Subcutaneous abdominal adipose tissue (tissue), 5 donors: ENCODE data around the gene HMCN2.

Experiments
- H3K27ac ChIP-seq: one replicate; pipeline ENCODE4 v1.7.0; 2013; ENCODE audit warnings: low read depth, mild to moderate bottlenecking, inconsistent platforms, low read length, moderate library complexity
- H3K27me3 ChIP-seq, 5 donors: one replicate each; pipeline ENCODE4 v1.7.0; 2013; ENCODE audit warnings: low read length in 5 of 5, inconsistent platforms in 1 of 5; ENCODE audit not compliant: control insufficient read depth in 5 of 5, insufficient read depth in 4 of 5
- H3K36me3 ChIP-seq, 5 donors: one replicate each; pipeline ENCODE4 v1.7.0; 2013; ENCODE audit warnings: low read length in 5 of 5; ENCODE audit not compliant: control insufficient read depth in 5 of 5, insufficient read depth in 5 of 5
- H3K4me1 ChIP-seq, 5 donors: one replicate each; pipeline ENCODE4 v1.7.0; 2013; ENCODE audit warnings: low read length in 5 of 5, mild to moderate bottlenecking in 3 of 5, moderate library complexity in 1 of 5; ENCODE audit not compliant: control insufficient read depth in 5 of 5, insufficient read depth in 5 of 5
- H3K4me3 ChIP-seq, 5 donors: one replicate each; pipeline ENCODE4 v1.7.0; 2013; ENCODE audit warnings: low read length in 5 of 5, low read depth in 1 of 5
- H3K9ac ChIP-seq, 5 donors: one replicate each; pipeline ENCODE4 v1.7.0; 2013; ENCODE audit warnings: low read length in 5 of 5, mild to moderate bottlenecking in 4 of 5, moderate library complexity in 3 of 5
- H3K9me3 ChIP-seq, 5 donors: one replicate each; pipeline ENCODE4 v1.7.0; 2013; ENCODE audit warnings: low read length in 5 of 5; ENCODE audit not compliant: control insufficient read depth in 5 of 5
- donor health status: healthy.
- donor health status: healthy.
- donor health status: healthy.
- donor health status: healthy.
- donor health status: healthy.

The HMCN2 gene

GRCh38 chr9:130342714-130343085, 77.1 kb downstream of the HMCN2 start:
- Histone ChIP-seq H3K4me1 (no peaks in the 10 kb centered on the region), H3K36me3 (no peaks in the 10 kb centered on the region), H3K27me3 (peaks cover 8 to 36% (median 27%) of the 10 kb centered on the region in 5 donors), H3K27ac (no peak overlapping the region), H3K4me3 (no peak overlapping the region), H3K9ac (no peak overlapping the region), H3K9me3 (no peaks in the 10 kb centered on the region)

DNA sequence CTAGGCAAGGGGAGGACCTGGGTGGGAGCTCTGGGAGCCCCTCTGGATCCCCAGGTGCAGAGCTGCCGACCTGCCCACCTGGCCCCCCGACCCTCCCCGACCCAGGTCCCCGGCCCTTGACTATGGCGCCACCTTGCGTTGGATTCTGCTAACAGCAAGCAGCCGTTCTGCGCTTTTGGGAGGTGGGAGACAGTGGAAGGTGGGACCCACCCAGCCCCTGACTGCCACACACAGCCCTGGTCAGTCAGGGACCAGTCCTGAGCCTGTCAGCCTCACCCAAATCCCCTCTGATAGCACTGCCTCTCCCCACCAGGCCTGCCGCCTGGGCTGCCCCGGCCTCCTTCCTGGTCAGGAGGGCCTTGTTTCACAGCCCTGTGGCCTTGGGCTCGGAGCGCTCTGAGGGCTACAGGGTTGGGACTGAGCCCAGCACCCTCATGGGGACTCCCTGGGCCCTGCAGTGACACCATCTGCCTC, 77.9 kb downstream of the HMCN2 start:
- H3K9ac ChIP-seq: no peak overlapping the region
- H3K27ac ChIP-seq: no peak overlapping the region
- no peaks in the 10 kb centered on the region for H3K9me3 ChIP-seq
- H3K27me3 ChIP-seq: peaks cover 8 to 33% (median 27%) of the 10 kb centered on the region in 5 donors
- H3K4me3 ChIP-seq: no peak overlapping the region
- no peaks in the 10 kb centered on the region for H3K4me1 ChIP-seq
- H3K36me3 ChIP-seq: no peaks in the 10 kb centered on the region

DNA sequence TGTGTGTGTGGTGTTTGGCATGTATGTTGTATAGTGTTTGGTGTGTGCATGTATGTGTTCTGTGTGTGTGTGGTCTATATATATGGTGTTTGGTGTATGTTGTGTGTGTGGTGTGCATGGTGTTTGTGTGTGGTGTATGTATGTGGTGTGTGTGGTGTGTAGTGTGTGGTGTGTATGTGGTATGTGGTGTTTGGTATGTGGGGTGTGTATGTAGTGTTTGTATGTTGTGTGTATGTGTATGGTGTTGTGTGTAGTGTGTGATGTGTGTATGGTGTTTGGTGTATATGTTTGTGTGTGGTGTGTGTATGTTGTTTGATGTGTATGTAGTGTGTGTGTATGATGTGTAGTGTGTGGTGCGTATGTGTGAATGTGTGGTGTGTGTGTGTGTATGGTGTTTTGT, 78.8 kb downstream of the HMCN2 start:
- H3K27ac ChIP-seq: no peak overlapping the region
- no peak overlapping the region for H3K4me3 ChIP-seq
- no peak overlapping the region for H3K9ac ChIP-seq
- no peaks in the 10 kb centered on the region for H3K4me1 ChIP-seq
- no peaks in the 10 kb centered on the region for H3K36me3 ChIP-seq
- no peaks in the 10 kb centered on the region for H3K9me3 ChIP-seq
- H3K27me3 ChIP-seq: peaks cover 8 to 35% (median 27%) of the 10 kb centered on the region in 5 donors

DNA sequence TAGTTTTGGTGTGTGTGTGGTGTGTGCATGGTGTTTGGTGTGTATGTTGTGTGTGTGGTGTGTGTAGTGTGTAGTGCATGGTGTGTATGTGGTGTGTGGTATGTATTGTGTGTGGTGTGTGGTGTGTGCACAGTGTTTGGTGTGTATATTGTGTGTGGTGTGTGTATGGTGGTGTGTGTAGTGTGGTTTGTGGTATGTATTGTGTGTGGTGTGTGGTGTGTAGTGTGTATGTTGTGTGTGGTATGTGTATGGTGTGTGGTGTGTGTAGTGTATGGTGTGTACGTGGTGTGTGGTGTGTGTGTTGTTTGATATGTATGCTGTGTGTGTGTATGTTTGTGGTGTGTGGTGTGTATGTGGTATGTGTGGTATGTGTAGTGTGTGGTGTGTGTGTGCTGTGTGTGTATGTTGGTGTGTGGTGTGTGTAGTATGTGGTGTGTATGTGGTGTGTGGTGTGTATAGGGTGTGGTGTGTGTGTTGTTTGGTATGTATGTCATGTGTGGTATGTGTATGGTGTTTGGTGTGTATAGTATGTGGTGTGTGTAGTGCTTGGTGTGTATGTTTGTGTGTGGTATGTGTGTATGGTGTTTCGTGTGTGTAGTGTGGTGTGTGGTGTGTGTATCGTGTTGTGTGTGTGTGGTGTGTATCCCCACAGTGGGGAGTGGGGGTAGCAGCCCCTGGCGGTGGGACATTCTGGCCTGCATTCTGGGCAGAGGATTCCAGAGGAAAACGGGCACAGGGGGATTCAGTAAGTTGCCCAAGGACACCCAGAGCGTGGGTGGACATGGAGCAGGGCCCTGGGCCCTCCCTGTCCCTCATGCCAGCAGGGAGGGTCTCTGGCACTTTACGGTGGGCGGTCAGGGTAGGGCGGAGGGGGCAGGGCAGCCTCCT, 79.7 kb downstream of the HMCN2 start:
- Histone ChIP-seq H3K9me3 (no peaks in the 10 kb centered on the region), H3K36me3 (no peaks in the 10 kb centered on the region), H3K4me1 (no peaks in the 10 kb centered on the region), H3K27me3 (peaks cover 8 to 31% (median 25%) of the 10 kb centered on the region in 5 donors), H3K9ac (no peak overlapping the region), H3K4me3 (no peak overlapping the region), H3K27ac (no peak overlapping the region)

- H3K4me3 ChIP-seq: no peak overlapping the region
- H3K27me3 ChIP-seq: peaks cover 8 to 31% (median 25%) of the 10 kb centered on the region in 5 donors
Observed at GRCh38 chr9:130345897-130346385, 80.4 kb downstream of the HMCN2 start.

DNA sequence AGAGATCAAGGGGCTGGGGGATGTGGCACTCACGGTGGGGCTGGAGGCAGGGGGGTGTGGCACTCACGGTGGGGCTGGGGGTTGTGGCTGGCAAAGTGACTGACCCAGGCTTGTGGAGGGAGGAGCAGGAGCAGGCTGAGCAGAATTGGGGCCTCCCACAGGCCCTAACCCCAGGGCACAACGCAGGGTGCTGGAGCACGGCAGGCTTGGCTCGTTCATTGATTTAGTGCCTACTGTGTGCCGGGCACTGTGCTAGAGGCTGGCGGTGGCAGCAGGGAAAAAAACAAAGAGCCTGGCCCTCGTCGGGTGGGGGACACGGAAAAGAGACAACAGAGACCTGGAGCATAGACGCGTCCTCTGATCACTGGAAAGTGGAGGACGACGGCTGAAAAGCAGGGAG, 80.9 kb downstream of the HMCN2 start:
- no peak overlapping the region for H3K9ac ChIP-seq
- H3K4me1 ChIP-seq: no peaks in the 10 kb centered on the region
- H3K27me3 ChIP-seq: peaks cover 8 to 31% (median 25%) of the 10 kb centered on the region in 5 donors
- H3K9me3 ChIP-seq: no peaks in the 10 kb centered on the region
- no peaks in the 10 kb centered on the region for H3K36me3 ChIP-seq
- H3K4me3 ChIP-seq: no peak overlapping the region
- H3K27ac ChIP-seq: no peak overlapping the region

More at GRCh38 chr9:130345897-130346385, 80.4 kb downstream of the HMCN2 start:
- H3K36me3 ChIP-seq: no peaks in the 10 kb centered on the region
- H3K9me3 ChIP-seq: no peaks in the 10 kb centered on the region
- H3K4me1 ChIP-seq: no peaks in the 10 kb centered on the region
- H3K27ac ChIP-seq: no peak overlapping the region
- H3K9ac ChIP-seq: no peak overlapping the region

- Histone ChIP-seq H3K4me3 (no peak overlapping the region), H3K4me1 (no peaks in the 10 kb centered on the region), H3K36me3 (no peaks in the 10 kb centered on the region), H3K9me3 (no peaks in the 10 kb centered on the region), H3K27me3 (peaks cover 8 to 31% (median 25%) of the 10 kb centered on the region in 5 donors), H3K9ac (no peak overlapping the region), H3K27ac (no peak overlapping the region)
Observed at GRCh38 chr9:130347036-130347435, 81.5 kb downstream of the HMCN2 start.

DNA sequence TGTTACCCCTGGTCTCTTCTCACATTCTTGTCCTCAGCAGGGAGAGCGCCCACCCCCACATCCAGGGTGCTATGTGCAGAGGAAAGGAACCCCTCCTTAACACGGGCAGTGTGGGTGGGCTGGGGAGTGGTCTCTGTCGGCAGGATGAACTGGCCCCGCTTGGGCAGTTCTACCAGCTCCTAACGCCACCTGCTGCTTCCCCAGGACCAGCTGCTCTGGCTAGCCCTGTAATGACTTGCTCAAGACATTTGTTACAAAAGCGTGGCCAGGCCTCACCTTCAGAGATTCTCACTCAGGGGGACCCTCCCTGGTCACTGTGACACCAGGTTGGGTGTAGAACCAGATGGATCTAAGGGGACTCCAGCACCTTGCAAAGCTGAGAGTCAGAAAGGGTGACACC, 82.4 kb downstream of the HMCN2 start:
- H3K4me1 ChIP-seq: no peaks in the 10 kb centered on the region
- peaks cover 8 to 23% (median 21%) of the 10 kb centered on the region in 5 donors for H3K27me3 ChIP-seq
- H3K36me3 ChIP-seq: no peaks in the 10 kb centered on the region

GRCh38 chr9:130348341-130348740, 82.8 kb downstream of the HMCN2 start:
- Histone ChIP-seq H3K4me3 (no peak overlapping the region), H3K9me3 (no peaks in the 10 kb centered on the region), H3K4me1 (no peaks in the 10 kb centered on the region), H3K36me3 (no peaks in the 10 kb centered on the region), H3K9ac (no peak overlapping the region), H3K27ac (no peak overlapping the region), H3K27me3 (peaks cover 8 to 21% (median 20%) of the 10 kb centered on the region in 5 donors)

More for the DNA sequence above, 82.4 kb downstream of the HMCN2 start:
- no peaks in the 10 kb centered on the region for H3K9me3 ChIP-seq
- H3K27ac ChIP-seq: no peak overlapping the region
- H3K9ac ChIP-seq: no peak overlapping the region
- no peak overlapping the region for H3K4me3 ChIP-seq

DNA sequence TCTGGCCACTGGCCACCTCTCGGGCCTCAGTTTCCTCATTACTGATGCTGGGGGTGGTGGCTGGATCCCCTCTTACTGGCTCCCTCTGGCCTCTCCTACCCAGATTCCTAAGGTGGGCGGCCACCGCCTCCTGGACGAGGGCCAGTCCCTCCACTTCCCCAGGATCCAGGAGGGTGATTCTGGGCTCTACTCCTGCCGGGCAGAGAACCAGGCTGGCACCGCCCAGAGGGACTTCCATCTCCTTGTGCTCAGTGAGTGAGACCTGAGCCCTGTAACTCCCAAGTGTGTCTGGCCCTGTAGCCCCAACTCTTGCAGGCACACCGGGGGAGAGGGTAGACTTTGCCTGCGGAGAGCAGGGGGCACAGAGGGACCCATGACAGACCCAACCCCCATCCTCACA, 83.3 kb downstream of the HMCN2 start:
- Histone ChIP-seq H3K27ac (no peak overlapping the region), H3K36me3 (no peaks in the 10 kb centered on the region), H3K27me3 (peaks cover 8 to 20% (median 20%) of the 10 kb centered on the region in 5 donors), H3K9me3 (no peaks in the 10 kb centered on the region), H3K4me3 (no peak overlapping the region), H3K4me1 (no peaks in the 10 kb centered on the region), H3K9ac (no peak overlapping the region)
